HepG2 (cell line): ENCODE results near the gene KRT79. TPM values are rescaled to one million over a fixed set of nuclear protein-coding genes. Genes with fewer than 3 reads are reported as not detected.

Experiments
- ATAC-seq: fragments of 200-7000 bp; cut with Tn5 transposase; 3 replicates; pipeline ENCODE4 v1.9.1; 2020; ENCODE audit warnings: mild to moderate bottlenecking, moderate library complexity
- BruUV-seq: library from RNA; stranded (reverse); fragments of 400-500 nt; replicated peaks from 2 replicates; lab custom pipeline; 2021; lab: Mats Ljungman, UMichigan
- CTCF ChIA-PET: fragments of 300-600 bp; formaldehyde crosslinking; extraction: SDS; loops from one replicate; lab custom pipeline; 2021; ENCODE audit warnings: low total read pairs, inconsistent platforms, low intra/inter-chr PET ratio; lab: Yijun Ruan, JAX
- POLR2A ChIA-PET: fragments of 350-600 bp; sonication (Branson Sonifier 250); formaldehyde crosslinking; loops from one replicate; lab custom pipeline; 2020; ENCODE audit warnings: antibody characterized with exemption, inconsistent platforms; lab: Yijun Ruan, JAX
- DNase-seq: peaks from one replicate; pipeline ENCODE4 v3.0.0-alpha.2; 2015; ENCODE audit warnings: low spot score
- FAIRE-seq: peaks from 3 replicates; lab custom pipeline; 2011; peaks lifted over from hg19 to GRCh38; lab: Jason Lieb, UNC
- H2AFZ ChIP-seq: one replicate; pipeline ENCODE4 v1.6.1; 2011; ENCODE audit warnings: low read length, inconsistent platforms
- H3K27ac ChIP-seq: fragments of 300-600 bp; 3 replicates; pipeline ENCODE4 v1.8.0; 2011; ENCODE audit warnings: mixed run types, mild to moderate bottlenecking, mixed read lengths, low read length, inconsistent platforms; ENCODE audit not compliant: insufficient read depth; ENCODE audit errors: extremely low read length
- H3K27me3 ChIP-seq, 2 experiments: fragments of 200-600 bp in 1 of 2; 2 replicates in 1 of 2; 3 replicates in 1 of 2; pipeline versions ENCODE4 v1.6.0 to v1.8.0; 2011; ENCODE audit warnings: low read length in 2 of 2, mild to moderate bottlenecking in 2 of 2, moderate library complexity in 2 of 2, inconsistent platforms in 1 of 2; ENCODE audit not compliant: insufficient read depth in 2 of 2, control insufficient read depth in 1 of 2
- H3K36me3 ChIP-seq, 2 experiments: fragments of 200-600 bp in 1 of 2; replicated peaks in 1 of 2; 2 replicates in 1 of 2; 3 replicates in 1 of 2; pipeline versions ENCODE4 v1.5.1 to v1.8.0; 2011; ENCODE audit warnings: low read length in 2 of 2, inconsistent platforms in 1 of 2; ENCODE audit not compliant: insufficient read depth in 2 of 2, control insufficient read depth in 1 of 2
- H3K4me1 ChIP-seq: 2 replicates; pipeline ENCODE4 v1.5.1; 2012; ENCODE audit warnings: low read length, inconsistent platforms; ENCODE audit not compliant: insufficient read depth
- H3K4me2 ChIP-seq: 2 replicates; pipeline ENCODE4 v1.6.0; 2011; ENCODE audit warnings: low read depth, low read length, inconsistent platforms
- H3K4me3 ChIP-seq, 3 experiments: fragments of 200-600 bp in 1 of 3; sonication (generic), shearing (Covaris generic) in 1 of 3; replicated peaks in 1 of 3; 2 replicates each; pipeline ENCODE4 v1.5.1; 2011 to 2016; ENCODE audit warnings: low read length in 3 of 3, inconsistent platforms in 2 of 3, low read depth in 2 of 3, mild to moderate bottlenecking in 2 of 3, control low read depth in 1 of 3, mixed read lengths in 1 of 3; ENCODE audit not compliant: insufficient read depth in 1 of 3
- H3K79me2 ChIP-seq: one replicate; pipeline ENCODE4 v1.6.1; 2011; ENCODE audit warnings: low read length, inconsistent platforms; ENCODE audit not compliant: insufficient read depth
- H3K9ac ChIP-seq: 2 replicates; pipeline ENCODE4 v1.6.0; 2011; ENCODE audit warnings: mild to moderate bottlenecking, low read depth, low read length, inconsistent platforms; ENCODE audit not compliant: insufficient read depth
- H3K9me3 ChIP-seq: 2 replicates; pipeline ENCODE4 v1.5.1; 2012; ENCODE audit warnings: mild to moderate bottlenecking, low read length
- H4K20me1 ChIP-seq: 2 replicates; pipeline ENCODE4 v1.6.0; 2011; ENCODE audit warnings: inconsistent platforms, mild to moderate bottlenecking, low read length, moderate library complexity; ENCODE audit not compliant: insufficient read depth
- MED13 ChIP-seq: sonication (generic); formaldehyde crosslinking; IDR thresholded peaks from 2 replicates; pipeline ENCODE4 v1.5.0; 2020; ENCODE audit warnings: missing genetic modification reagents
- MNT ChIP-seq: fragments of 450-650 bp; IDR thresholded peaks from 2 replicates; pipeline ENCODE4 v1.6.1; 2016
- RXRB ChIP-seq: IDR thresholded peaks from 2 replicates; pipeline ENCODE4 v1.6.1; 2016; ENCODE audit warnings: borderline replicate concordance, missing genetic modification reagents, missing compliant biosample characterization
- ZNF616 ChIP-seq: sonication (generic); formaldehyde crosslinking; IDR thresholded peaks from 2 replicates; pipeline ENCODE4 v1.5.0; 2020; ENCODE audit warnings: low read depth, mild to moderate bottlenecking, missing genetic modification reagents
- WGBS: methylation state at CpG from one replicate; pipeline ENCODE4 v1.1.6; 2017; ENCODE audit warnings: low lambda C conversion rate; 5-methylcytosine and 5-hydroxymethylcytosine counted together
- in situ Hi-C: cut with HindIII; loops from 2 replicates; pipeline ENCODE4 v1.10.0; 2017; ENCODE audit warnings: low pct_unique_long_range_greater_than_20kb; ENCODE audit not compliant: extremely low pct_ligation_motif_present
- intact Hi-C: fragments of 100-400 bp; cut with micrococcal nuclease; formaldehyde crosslinking; loops from one replicate; pipeline ENCODE4 v1.10.0; 2022; ENCODE audit not compliant: unreplicated experiment
- polyA plus RNA-seq, 8 experiments: library from polyadenylated mRNA; depleted of rRNA in 3 of 8; stranded (reverse) in 7 of 8; unstranded in 1 of 8; fragments of >200 nt; fragmentation: Illumina TruSeq in 4 of 8; extraction: Trizol in 4 of 8; gene quantifications; 2 replicates each; pipeline versions ENCODE4 v1.2.1 to v1.2.3, GENCODE V29; 2011 to 2016; ENCODE audit warnings: low read depth in 4 of 8, missing spikeins in 1 of 8, mixed read lengths in 1 of 8; ENCODE audit not compliant: insufficient read depth in 1 of 8
- total RNA-seq, 5 experiments: library from RNA; depleted of rRNA; stranded (reverse); fragments of >200 nt; fragmentation: Illumina TruSeq; extraction: Trizol; gene quantifications; 2 replicates each; pipeline ENCODE4 v1.2.3, GENCODE V29; 2016; ENCODE audit warnings: low read depth in 1 of 5

The KRT79 gene
- total and polyA plus RNA-seq, 2 of the 13 experiments (the other 11 are each of a cell fraction or from before 2014, with no cell fraction given) = 0.09 TPM; not detected in 1

GRCh38 chr12:52837781-52838608 is 3.9 kb upstream of the KRT79 start (continued):
- TF ChIP-seq RXRB (CRISPR knock-in tag) = no peak
- TF ChIP-seq ZNF616 (CRISPR knock-in tag) = no peak

- no peak overlapping the region for H3K4me3 ChIP-seq
Measured at GRCh38 chr12:52837413-52837741, 3.3 kb upstream of the KRT79 start.

More at GRCh38 chr12:52837413-52837741, 3.3 kb upstream of the KRT79 start:
- peaks cover 6 to 70% of the 10 kb centered on the region in 2 experiments for H3K27me3 ChIP-seq
- H3K9me3 ChIP-seq = no peaks in the 10 kb centered on the region
- H3K4me1 ChIP-seq = no peaks in the 10 kb centered on the region
- H3K36me3 ChIP-seq = no peaks in the 10 kb centered on the region
- H2AFZ ChIP-seq = no peak overlapping the region
- H4K20me1 ChIP-seq = no peaks in the 10 kb centered on the region
- H3K79me2 ChIP-seq = no peaks in the 10 kb centered on the region
- no peak for FAIRE-seq
- POLR2A ChIA-PET = no interaction called here
- 3% methylated on average over 9 of the region's 9 CpGs for WGBS
- no peak overlapping the region for H3K9ac ChIP-seq
- TF ChIP-seq MNT = peak; percentile 28; the same call in 1 of the 2 replicates
- no peak for TF ChIP-seq MED13 (CRISPR knock-in tag)
- TF ChIP-seq, all 625 proteins: peak for 1
- Histone ChIP-seq H3K4me2 (no peak overlapping the region), H3K27ac (no peak overlapping the region)
- CTCF ChIA-PET = no interaction called here
- in situ Hi-C loops = no loop called here
- ATAC-seq = no peak
- BruUV-seq = no TSS peak
- no peak for DNase-seq
- intact Hi-C loops = no loop called here
